ENCODE results near the gene EDEM3. TPM values are rescaled to one million over a fixed set of nuclear protein-coding genes. Genes with fewer than 3 reads are reported as not detected.

Gene EDEM3
- total RNA-seq, 1 experiment from 2014 or later = 58.3 TPM

DNA sequence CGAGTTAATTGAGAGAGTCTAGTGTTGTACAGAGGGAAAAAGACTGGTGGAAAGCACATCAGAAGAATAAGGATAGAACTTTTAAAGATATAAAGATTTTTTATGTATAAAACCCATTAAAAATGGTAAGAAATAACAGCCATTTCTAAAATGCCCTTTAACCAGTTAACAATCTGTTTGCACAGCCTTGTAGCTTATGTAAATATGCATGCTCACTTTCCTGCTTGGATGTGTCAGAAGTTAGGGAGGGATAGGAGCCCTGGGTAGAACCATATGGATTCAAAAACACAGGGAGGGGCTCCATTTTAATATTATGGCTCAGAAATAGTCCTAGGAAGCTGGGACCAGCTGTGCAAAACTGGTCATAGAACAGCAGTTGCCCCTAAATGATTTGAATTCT, 4.5 kb upstream of the EDEM3 start:
- ChIA-PET POLR2A (no interaction called here), CTCF (interaction anchor here (0.7 kb wide), 3 partner anchors 33 to 213 kb away, joined by 3 read pairs; no protein-coding TSS in a partner anchor)
- intact Hi-C loops (cut with micrococcal nuclease) = no loop called here
- TF ChIP-seq, protein P1, sequence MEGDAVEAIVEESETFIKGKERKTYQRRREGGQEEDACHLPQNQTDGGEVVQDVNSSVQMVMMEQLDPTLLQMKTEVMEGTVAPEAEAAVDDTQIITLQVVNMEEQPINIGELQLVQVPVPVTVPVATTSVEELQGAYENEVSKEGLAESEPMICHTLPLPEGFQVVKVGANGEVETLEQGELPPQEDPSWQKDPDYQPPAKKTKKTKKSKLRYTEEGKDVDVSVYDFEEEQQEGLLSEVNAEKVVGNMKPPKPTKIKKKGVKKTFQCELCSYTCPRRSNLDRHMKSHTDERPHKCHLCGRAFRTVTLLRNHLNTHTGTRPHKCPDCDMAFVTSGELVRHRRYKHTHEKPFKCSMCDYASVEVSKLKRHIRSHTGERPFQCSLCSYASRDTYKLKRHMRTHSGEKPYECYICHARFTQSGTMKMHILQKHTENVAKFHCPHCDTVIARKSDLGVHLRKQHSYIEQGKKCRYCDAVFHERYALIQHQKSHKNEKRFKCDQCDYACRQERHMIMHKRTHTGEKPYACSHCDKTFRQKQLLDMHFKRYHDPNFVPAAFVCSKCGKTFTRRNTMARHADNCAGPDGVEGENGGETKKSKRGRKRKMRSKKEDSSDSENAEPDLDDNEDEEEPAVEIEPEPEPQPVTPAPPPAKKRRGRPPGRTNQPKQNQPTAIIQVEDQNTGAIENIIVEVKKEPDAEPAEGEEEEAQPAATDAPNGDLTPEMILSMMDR (IDR thresholded peaks at IDR 0.05; ENCODE audit: unreplicated experiment) = no peak
- Mint-ChIP-seq H3K36me3 (ENCODE audit: insufficient read depth, unreplicated experiment) (peaks cover 5% of the 10 kb centered on the region), H3K9me3 (ENCODE audit: unreplicated experiment) (no peaks in the 10 kb centered on the region), H3K27me3 (ENCODE audit: insufficient read depth, unreplicated experiment) (peaks cover 12% of the 10 kb centered on the region), H3K4me3 (ENCODE audit: unreplicated experiment) (no peak overlapping the region), H3K4me1 (ENCODE audit: insufficient read depth, unreplicated experiment) (peaks cover 12% of the 10 kb centered on the region), H3K27ac (ENCODE audit: low read depth, unreplicated experiment) (no peak overlapping the region)
- no peak for DNase-seq (ENCODE audit: unreplicated experiment)
- BruUV-seq (replicated peaks) = no TSS peak

DNA sequence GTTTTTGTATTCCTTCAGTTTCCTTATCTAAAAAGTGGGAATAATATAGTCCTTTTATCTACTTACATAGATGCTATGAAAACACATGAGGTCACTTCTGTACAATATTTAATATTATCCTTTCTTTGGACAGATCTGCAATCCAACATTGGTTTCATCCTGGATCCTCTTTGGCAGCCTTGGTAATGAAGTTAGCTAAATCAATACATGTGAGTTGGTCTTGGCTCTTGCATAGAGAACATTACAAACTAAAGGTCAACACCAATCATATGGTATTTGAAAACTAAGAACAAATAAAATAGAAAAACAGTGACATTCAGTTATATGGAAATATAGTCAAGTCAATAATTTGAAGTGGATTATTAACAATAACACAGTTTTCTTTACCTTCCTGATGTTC, 3.2 kb upstream of the EDEM3 start:
- no peak overlapping the region for H3K4me3 Mint-ChIP-seq (ENCODE audit: unreplicated experiment)
- DNase-seq (ENCODE audit: unreplicated experiment) = no peak
- intact Hi-C loops (cut with micrococcal nuclease) = no loop called here
- BruUV-seq (replicated peaks) = no TSS peak
- CTCF ChIA-PET = interaction anchor here (0.7 kb wide), 1 partner anchor 922 kb away, joined by 3 read pairs; no protein-coding TSS in a partner anchor
- H3K9me3 Mint-ChIP-seq (ENCODE audit: unreplicated experiment) = no peaks in the 10 kb centered on the region
- no peak overlapping the region for H3K27ac Mint-ChIP-seq (ENCODE audit: low read depth, unreplicated experiment)
- POLR2A ChIA-PET = interaction anchor here (0.7 kb wide), 1 partner anchor 981 kb away, joined by 4 read pairs; no protein-coding TSS in a partner anchor
- H3K36me3 Mint-ChIP-seq (ENCODE audit: insufficient read depth, unreplicated experiment) = peaks cover 5% of the 10 kb centered on the region
- H3K4me1 Mint-ChIP-seq (ENCODE audit: insufficient read depth, unreplicated experiment) = peaks cover 24% of the 10 kb centered on the region
- TF ChIP-seq, protein P1 (IDR thresholded peaks at IDR 0.05; ENCODE audit: unreplicated experiment) = no peak
- H3K27me3 Mint-ChIP-seq (ENCODE audit: insufficient read depth, unreplicated experiment) = peaks cover 12% of the 10 kb centered on the region

DNA sequence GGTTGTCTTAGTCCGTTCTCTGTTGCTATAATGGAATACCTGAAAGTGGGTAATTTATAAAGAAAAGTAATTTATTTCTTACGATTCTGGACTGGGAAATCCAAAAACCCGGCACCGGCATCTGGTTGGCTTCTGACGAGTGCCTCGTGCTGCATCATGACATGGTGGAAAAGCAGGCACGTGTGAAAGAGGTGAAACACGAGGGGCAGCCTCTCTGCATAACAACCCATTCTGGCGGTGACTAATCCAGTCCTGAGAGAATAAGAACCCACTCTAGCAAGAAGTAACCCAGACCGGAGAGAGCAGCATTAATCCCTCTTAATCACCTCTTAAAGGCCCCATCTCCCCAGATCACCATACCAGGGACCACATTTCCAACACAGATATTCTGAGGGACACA, 2.7 kb upstream of the EDEM3 start:
- no peak for DNase-seq (ENCODE audit: unreplicated experiment)
- no TSS peak for BruUV-seq (replicated peaks)
- TF ChIP-seq, protein P1 (IDR thresholded peaks at IDR 0.05; ENCODE audit: unreplicated experiment) = no peak
- POLR2A ChIA-PET = no interaction called here
- Mint-ChIP-seq H3K4me3 (ENCODE audit: unreplicated experiment) (no peak overlapping the region), H3K36me3 (ENCODE audit: insufficient read depth, unreplicated experiment) (peaks cover 5% of the 10 kb centered on the region), H3K4me1 (ENCODE audit: insufficient read depth, unreplicated experiment) (peaks cover 27% of the 10 kb centered on the region), H3K27ac (ENCODE audit: low read depth, unreplicated experiment) (no peak overlapping the region), H3K27me3 (ENCODE audit: insufficient read depth, unreplicated experiment) (peaks cover 11% of the 10 kb centered on the region), H3K9me3 (ENCODE audit: unreplicated experiment) (no peaks in the 10 kb centered on the region)
- CTCF ChIA-PET = no interaction called here
- intact Hi-C loops (cut with micrococcal nuclease) = no loop called here

DNA sequence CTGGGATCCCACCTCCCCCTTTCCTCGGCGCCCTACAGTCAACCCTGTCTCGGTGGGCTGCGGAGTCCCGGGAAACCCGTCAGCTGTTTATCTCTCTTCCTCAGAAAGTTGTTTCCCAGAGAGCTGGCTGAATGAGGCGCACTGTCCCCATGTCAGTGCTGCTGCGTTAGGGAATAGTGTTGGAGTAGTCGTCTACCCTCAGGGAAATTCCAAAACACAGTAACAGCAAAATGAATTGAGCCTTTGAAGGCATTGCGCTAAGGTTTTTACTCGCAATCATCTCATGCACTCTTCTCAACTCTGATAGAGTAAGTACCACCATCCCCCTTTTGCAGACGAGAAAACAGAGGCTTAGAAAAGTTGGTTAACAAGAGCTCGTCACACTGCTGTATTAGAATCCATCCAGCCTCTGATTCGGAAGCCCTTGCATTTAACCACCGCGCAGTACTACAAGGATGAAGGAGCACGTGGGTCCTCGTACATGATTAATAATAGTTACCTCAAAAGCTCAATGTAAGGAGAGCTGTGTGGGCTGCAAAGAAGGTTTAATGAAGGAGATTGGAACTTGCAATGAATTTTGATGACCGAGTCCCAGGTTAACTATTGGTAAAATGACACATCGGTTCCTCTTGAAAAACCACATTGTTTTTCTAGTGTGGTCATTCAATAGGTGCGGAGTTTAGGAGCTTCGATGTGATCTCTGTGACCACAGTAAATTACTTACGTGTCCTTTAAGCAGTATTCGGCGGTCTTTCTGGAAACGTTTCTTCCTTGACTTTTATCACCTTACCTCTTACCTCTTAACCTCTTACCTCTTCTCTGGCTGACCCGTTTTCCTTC, 788 bp upstream of the EDEM3 start:
- Mint-ChIP-seq H3K4me1 (ENCODE audit: insufficient read depth, unreplicated experiment) (peaks cover 27% of the 10 kb centered on the region), H3K4me3 (ENCODE audit: unreplicated experiment) (peak overlapping the region; percentile 93), H3K36me3 (ENCODE audit: insufficient read depth, unreplicated experiment) (peaks cover 10% of the 10 kb centered on the region), H3K27me3 (ENCODE audit: insufficient read depth, unreplicated experiment) (no peaks in the 10 kb centered on the region), H3K27ac (ENCODE audit: low read depth, unreplicated experiment) (peak overlapping the region; percentile 96), H3K9me3 (ENCODE audit: unreplicated experiment) (no peaks in the 10 kb centered on the region)
- ChIA-PET POLR2A (interaction anchor here (0.7 to 4.0 kb wide), 28 partner anchors 8 to 1570 kb away, joined by 3 to 35 read pairs (median 4); partner anchors contain the start of genes C1orf21, SWT1, TRMT1L and TSEN15), CTCF (interaction anchor here (0.6 to 1.3 kb wide), 8 partner anchors 12 to 925 kb away, joined by 3 to 5 read pairs (median 3); no protein-coding TSS in a partner anchor)
- DNase-seq (ENCODE audit: unreplicated experiment) = no peak
- TF ChIP-seq, protein P1 (IDR thresholded peaks at IDR 0.05; ENCODE audit: unreplicated experiment) = no peak
- intact Hi-C loops (cut with micrococcal nuclease) = loop anchor here (1.0 kb wide), 1 partner anchor 227 kb away; no protein-coding TSS in a partner anchor
- BruUV-seq (replicated peaks) = TSS peak; percentile 39

Measured in MCF 10A (cell line).